HAP-1 (cell line): ENCODE results near the gene SLC8A1.

Experiments used
- DNase-seq, 2 experiments: peaks; one replicate each; pipeline ENCODE4 v3.0.0-alpha.2; 2016 to 2020; ENCODE audit warnings: low spot score in 2 of 2
- H3K27me3 ChIP-seq: fragments of 250-450 bp; sonication (Bioruptor Pico); 2 replicates; pipeline ENCODE4 v1.5.1; 2020; ENCODE audit warnings: low read depth, mild to moderate bottlenecking, moderate library complexity
- H3K36me3 ChIP-seq: fragments of 250-450 bp; sonication (Bioruptor Pico); replicated peaks from 2 replicates; pipeline ENCODE4 v1.5.1; 2020; ENCODE audit warnings: mild to moderate bottlenecking
- H3K4me1 ChIP-seq: fragments of 250-450 bp; sonication (Bioruptor Pico); 2 replicates; pipeline ENCODE4 v1.5.1; 2020; ENCODE audit warnings: mild to moderate bottlenecking
- H3K4me3 ChIP-seq: fragments of 250-450 bp; sonication (Bioruptor Pico); 2 replicates; pipeline ENCODE4 v1.5.1; 2020; ENCODE audit warnings: mild to moderate bottlenecking, moderate library complexity
- H3K9me3 ChIP-seq: fragments of 250-450 bp; sonication (Bioruptor Pico); 2 replicates; pipeline ENCODE4 v1.5.1; 2020; ENCODE audit warnings: mild to moderate bottlenecking, moderate library complexity
- in situ Hi-C: fragments of 300-500 bp; cut with MboI; formaldehyde crosslinking; loops from 3 replicates; pipeline ENCODE4 v1.14.3; 2020; ENCODE audit warnings: low sequenced_read_pairs, inconsistent platforms, mixed read lengths

SLC8A1 gene

DNA sequence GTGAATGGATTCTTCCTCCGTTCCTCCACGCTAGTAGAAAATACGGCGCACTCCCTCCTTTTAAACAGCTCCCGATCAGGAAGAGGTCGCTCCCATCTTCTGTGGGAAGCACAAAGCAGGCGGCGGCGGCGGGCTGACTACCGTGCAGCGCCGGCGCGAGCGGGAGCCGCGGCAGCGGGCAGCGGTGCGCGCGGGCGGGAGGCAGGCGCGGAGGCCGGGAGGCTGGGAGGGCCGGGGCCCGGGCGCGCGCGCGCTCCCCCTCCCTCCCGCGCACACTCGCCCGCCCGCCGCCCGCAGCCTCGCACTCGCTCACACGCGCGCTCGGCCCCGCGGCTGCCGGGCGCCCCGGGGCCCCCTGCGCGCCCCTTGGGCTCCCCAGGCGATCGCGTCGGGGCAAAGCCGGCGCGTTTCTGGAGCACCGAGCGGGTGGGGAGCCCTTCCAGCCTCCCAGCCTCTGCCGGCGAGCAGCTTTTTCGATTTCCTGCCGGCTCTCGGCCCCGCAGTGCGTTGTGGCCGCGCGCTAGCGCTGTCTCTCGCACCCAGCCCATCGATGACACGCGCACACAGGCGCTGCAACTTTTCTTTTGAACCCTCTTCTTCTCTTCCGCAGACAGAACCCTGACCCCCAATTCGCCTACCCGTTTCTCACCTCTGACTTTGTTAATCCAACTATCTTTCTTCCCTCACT is at the start of gene SLC8A1:
SLC8A1 (minus strand) TSS at position 173 of the 688 bp plus-strand sequence.
- H3K9me3 ChIP-seq = no peaks in the 10 kb centered on the region
- peak in 1 of 2 experiments; percentile 43 for DNase-seq
- peaks cover 3% of the 10 kb centered on the region; the same call in 1 of the 2 replicates for H3K4me1 ChIP-seq
- peaks cover 15% of the 10 kb centered on the region for H3K27me3 ChIP-seq
- H3K36me3 ChIP-seq = no peaks in the 10 kb centered on the region
- in situ Hi-C loops = no loop called here
- peak within 1 kb of the TSS; percentile 29 for H3K4me3 ChIP-seq

DNA sequence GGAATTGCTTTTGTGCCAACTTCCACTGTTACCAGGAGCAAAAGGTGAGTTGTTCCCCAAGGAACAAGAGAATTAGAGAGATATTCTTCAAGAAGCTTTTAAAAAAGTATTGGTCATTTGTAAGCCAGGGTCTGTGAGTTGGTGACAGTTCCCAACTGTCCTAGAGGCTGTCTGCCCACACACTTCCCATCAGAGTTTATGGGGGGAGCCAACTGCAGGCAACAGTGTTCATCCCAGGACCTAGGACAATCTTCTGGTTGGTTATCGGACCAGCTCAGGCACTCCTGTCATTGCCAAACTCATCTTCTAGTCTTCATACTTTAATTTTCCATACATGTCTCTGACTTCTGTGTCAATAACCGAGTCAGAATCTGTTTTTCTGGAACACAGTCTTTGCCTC is 47.5 kb upstream of the SLC8A1 start:
- no peaks in the 10 kb centered on the region for H3K36me3 ChIP-seq
- H3K9me3 ChIP-seq = no peaks in the 10 kb centered on the region
- H3K27me3 ChIP-seq = peaks cover 22% of the 10 kb centered on the region
- in situ Hi-C loops = no loop called here
- no peak overlapping the region for H3K4me3 ChIP-seq
- no peak for DNase-seq
- H3K4me1 ChIP-seq = no peaks in the 10 kb centered on the region

DNA sequence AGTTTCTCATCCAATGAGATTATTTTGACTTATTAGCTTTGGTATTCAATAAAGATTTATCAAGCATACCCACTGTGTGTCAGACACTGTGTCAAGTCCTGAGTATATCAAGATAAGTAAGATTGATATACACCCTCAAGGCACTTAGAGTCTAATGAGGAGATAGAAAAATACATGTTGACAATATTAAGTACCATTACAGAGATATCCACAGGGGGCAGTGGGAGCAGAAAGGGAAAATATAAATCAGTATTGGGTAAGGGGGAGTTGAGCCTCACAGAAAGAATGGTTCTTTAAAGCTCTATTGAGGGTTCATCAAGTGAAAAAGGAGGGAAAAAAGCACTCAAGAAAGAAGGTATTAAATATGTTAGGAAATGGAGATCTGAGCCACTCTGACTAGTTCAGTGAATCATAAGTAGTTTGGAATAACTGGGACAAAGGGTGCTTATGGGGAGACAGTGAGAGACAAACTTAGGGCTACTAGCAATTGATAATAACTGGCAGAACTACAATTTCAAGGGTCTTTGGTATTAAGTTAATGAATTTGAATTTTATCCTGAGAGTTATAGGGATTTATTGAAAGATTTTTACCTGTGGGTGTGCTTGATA is 45.5 kb upstream of the SLC8A1 start:
- no peaks in the 10 kb centered on the region for H3K9me3 ChIP-seq
- DNase-seq = no peak
- H3K36me3 ChIP-seq = no peaks in the 10 kb centered on the region
- in situ Hi-C loops = no loop called here
- no peaks in the 10 kb centered on the region for H3K4me1 ChIP-seq
- H3K4me3 ChIP-seq = no peak overlapping the region
- peaks cover 18% of the 10 kb centered on the region for H3K27me3 ChIP-seq

- H3K4me1 ChIP-seq = no peaks in the 10 kb centered on the region
- H3K27me3 ChIP-seq = no peaks in the 10 kb centered on the region; the same call in 1 of the 2 replicates
- H3K4me3 ChIP-seq = no peak overlapping the region
- no peaks in the 10 kb centered on the region for H3K9me3 ChIP-seq
- no peaks in the 10 kb centered on the region for H3K36me3 ChIP-seq
- no peak for DNase-seq
- in situ Hi-C loops = no loop called here
These were observed 37.7 kb upstream of the SLC8A1 start for GRCh38 chr2:40489678-40489960.

DNA sequence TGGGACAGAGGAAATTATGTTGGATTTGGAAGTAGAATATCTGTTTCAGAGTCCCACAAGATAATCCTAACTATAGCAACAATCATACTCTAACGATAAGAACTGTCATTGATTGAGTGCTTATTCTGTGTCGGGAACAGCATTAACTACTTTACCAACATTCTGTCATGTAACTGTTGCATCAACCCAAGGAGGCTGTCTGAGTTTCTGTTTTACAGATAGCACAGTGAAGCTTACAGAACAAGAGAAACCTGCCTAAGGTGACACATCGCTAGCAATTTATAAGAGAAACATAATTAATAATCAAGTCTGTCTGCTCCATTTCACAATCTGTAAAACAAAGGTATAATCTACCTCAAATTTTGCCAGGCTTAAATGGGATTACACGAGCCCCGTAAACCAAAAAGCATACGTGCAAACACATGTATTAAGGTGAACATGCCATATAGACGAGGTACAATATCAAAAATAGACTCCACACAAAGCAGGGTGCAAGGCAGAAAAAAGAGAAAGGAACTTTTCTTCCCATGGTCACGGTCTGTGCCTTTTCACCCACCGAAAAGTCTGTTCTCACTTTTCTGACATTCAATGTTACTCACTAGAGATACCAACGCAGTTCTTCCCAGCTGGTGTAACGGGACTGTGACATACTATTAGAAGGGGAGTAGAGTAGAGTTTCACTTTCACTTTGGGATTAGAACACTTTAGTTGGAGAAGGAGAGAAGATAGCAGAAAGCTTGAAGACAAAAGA is 37.2 kb upstream of the SLC8A1 start:
- no peaks in the 10 kb centered on the region for H3K36me3 ChIP-seq
- in situ Hi-C loops = no loop called here
- H3K9me3 ChIP-seq = no peaks in the 10 kb centered on the region
- no peaks in the 10 kb centered on the region for H3K4me1 ChIP-seq
- no peak for DNase-seq
- H3K27me3 ChIP-seq = no peaks in the 10 kb centered on the region; the same call in 1 of the 2 replicates
- no peak overlapping the region for H3K4me3 ChIP-seq

DNA sequence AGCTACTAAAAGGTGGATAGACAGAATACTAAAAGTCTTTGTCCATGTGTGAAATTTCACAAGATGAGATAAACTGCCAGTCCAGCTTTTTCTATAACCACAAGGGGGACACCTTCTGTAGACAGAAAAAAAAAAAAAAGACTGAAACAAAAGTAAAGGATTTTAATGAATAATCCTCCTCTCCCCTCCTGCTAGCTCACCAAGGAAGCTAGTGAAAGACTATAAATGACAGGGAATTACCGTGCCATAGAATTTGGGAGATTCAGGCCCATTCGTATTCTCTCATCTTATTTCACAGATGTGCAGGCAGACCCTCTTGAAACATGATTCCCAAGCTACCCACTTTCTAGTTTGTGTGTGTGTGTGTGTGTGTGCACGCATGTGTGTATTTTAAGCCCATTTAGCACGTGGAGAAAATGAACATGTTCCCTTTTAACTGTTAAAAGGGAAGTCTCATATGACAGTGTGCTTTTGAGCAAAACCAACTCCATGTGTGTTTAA is 36.3 kb upstream of the SLC8A1 start:
- H3K4me1 ChIP-seq = no peaks in the 10 kb centered on the region
- no peaks in the 10 kb centered on the region; the same call in 1 of the 2 replicates for H3K27me3 ChIP-seq
- in situ Hi-C loops = no loop called here
- no peaks in the 10 kb centered on the region for H3K9me3 ChIP-seq
- DNase-seq = peak in 1 of 2 experiments; percentile 20
- H3K4me3 ChIP-seq = no peak overlapping the region
- H3K36me3 ChIP-seq = no peaks in the 10 kb centered on the region

DNA sequence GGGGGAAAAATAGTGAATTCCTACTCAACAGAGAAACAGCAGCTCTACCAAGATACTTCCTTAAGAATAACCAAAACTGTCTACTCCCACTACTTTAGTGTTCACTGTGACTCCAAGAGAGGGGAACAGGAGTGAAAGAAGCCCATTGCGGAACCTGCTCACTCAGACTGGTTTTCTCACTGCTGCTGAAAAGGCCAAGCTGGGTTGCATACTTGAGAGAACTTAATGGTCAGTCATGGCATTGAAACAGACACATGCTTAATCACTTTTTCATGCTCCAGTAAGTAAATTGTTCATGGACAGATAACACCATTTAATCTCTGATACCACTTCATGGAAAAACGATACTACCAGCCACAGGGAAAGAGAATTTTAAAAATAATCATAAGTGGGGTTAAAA is 35.7 kb upstream of the SLC8A1 start:
- DNase-seq = no peak
- Histone ChIP-seq H3K27me3 (no peaks in the 10 kb centered on the region; the same call in 1 of the 2 replicates), H3K4me1 (no peaks in the 10 kb centered on the region), H3K36me3 (no peaks in the 10 kb centered on the region), H3K9me3 (no peaks in the 10 kb centered on the region), H3K4me3 (no peak overlapping the region)
- in situ Hi-C loops = no loop called here

- in situ Hi-C loops = no loop called here
- no peaks in the 10 kb centered on the region for H3K4me1 ChIP-seq
- DNase-seq = no peak
- H3K27me3 ChIP-seq = no peaks in the 10 kb centered on the region; the same call in 1 of the 2 replicates
- H3K36me3 ChIP-seq = no peaks in the 10 kb centered on the region
- H3K4me3 ChIP-seq = no peak overlapping the region
- H3K9me3 ChIP-seq = no peaks in the 10 kb centered on the region
These were observed 34.0 kb upstream of the SLC8A1 start for GRCh38 chr2:40485854-40486253.

GRCh38 chr2:40485318-40485717 is 33.4 kb upstream of the SLC8A1 start:
- in situ Hi-C loops = no loop called here
- no peak for DNase-seq

GRCh38 chr2:40483549-40484243 is 31.8 kb upstream of the SLC8A1 start:
- H3K27me3 ChIP-seq = no peaks in the 10 kb centered on the region; the same call in 1 of the 2 replicates
- in situ Hi-C loops = no loop called here
- DNase-seq = no peak
- H3K4me3 ChIP-seq = no peak overlapping the region
- no peaks in the 10 kb centered on the region for H3K36me3 ChIP-seq
- H3K4me1 ChIP-seq = no peaks in the 10 kb centered on the region
- no peaks in the 10 kb centered on the region for H3K9me3 ChIP-seq

More at GRCh38 chr2:40485318-40485717, 33.4 kb upstream of the SLC8A1 start:
- H3K27me3 ChIP-seq = no peaks in the 10 kb centered on the region; the same call in 1 of the 2 replicates
- H3K36me3 ChIP-seq = no peaks in the 10 kb centered on the region
- H3K4me3 ChIP-seq = no peak overlapping the region
- no peaks in the 10 kb centered on the region for H3K9me3 ChIP-seq
- no peaks in the 10 kb centered on the region for H3K4me1 ChIP-seq

GRCh38 chr2:40480596-40480995 is 28.7 kb upstream of the SLC8A1 start:
- DNase-seq = no peak

DNA sequence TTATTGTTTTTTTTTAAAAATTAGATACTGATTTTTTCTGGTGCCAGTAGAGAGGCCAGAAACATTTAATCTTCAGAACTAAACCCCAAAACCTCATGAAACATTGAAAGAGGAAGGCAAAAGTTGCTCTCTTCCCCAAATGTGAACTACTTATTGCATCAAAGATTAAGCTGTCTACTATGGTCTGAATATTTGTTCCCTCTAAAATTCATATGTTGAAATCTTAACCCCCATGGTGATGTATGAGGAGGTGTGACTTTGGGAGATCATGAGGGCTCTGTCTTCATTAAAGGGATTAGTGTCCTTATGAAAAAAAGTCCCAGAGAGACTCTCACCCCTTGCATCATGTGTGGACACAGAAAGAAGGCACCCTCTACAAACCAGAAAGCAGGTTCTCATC is 28.2 kb upstream of the SLC8A1 start:
- in situ Hi-C loops = no loop called here
- Histone ChIP-seq H3K4me3 (no peak overlapping the region), H3K9me3 (no peaks in the 10 kb centered on the region), H3K27me3 (peaks cover 3% of the 10 kb centered on the region), H3K4me1 (no peaks in the 10 kb centered on the region), H3K36me3 (no peaks in the 10 kb centered on the region)
- no peak for DNase-seq

More at GRCh38 chr2:40480596-40480995, 28.7 kb upstream of the SLC8A1 start:
- Histone ChIP-seq H3K4me1 (no peaks in the 10 kb centered on the region), H3K4me3 (no peak overlapping the region), H3K9me3 (no peaks in the 10 kb centered on the region), H3K27me3 (peaks cover 3% of the 10 kb centered on the region), H3K36me3 (no peaks in the 10 kb centered on the region)
- in situ Hi-C loops = no loop called here

DNA sequence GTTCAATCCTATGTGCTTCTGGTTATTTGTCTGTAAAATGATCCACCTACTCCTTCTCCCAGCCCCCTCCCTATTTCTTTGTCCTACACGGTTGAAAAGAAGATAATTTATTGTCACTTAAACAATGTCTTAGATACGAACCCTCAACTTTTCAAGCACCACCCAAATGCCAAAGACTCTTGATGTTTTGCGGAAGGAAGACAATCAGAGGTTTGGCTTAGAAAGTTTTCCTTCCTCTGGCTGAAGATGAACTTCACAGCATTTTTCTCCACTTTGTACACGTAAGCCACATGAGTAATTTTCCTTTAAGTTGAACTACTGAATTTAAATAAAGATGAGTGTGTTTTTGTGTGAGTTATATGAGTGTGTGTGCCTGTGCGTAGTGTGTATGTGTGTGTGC is 25.5 kb upstream of the SLC8A1 start:
- no peak for DNase-seq
- in situ Hi-C loops = no loop called here
- Histone ChIP-seq H3K4me3 (no peak overlapping the region), H3K9me3 (no peaks in the 10 kb centered on the region), H3K27me3 (peaks cover 3% of the 10 kb centered on the region; the same call in 1 of the 2 replicates), H3K36me3 (no peaks in the 10 kb centered on the region), H3K4me1 (no peaks in the 10 kb centered on the region)
